HepG2 (cell line): ENCODE measurements around the gene NUP93. TPM values are rescaled to one million over a fixed set of nuclear protein-coding genes. Genes with fewer than 3 reads are reported as not detected.

Experiments
- E2F5 ChIP-seq: sonication (generic); formaldehyde crosslinking; conservative IDR thresholded peaks from 2 replicates; pipeline ENCODE4 v1.4.0; 2020; ENCODE audit warnings: missing genetic modification reagents
- FOSL1 ChIP-seq: sonication (generic); formaldehyde crosslinking; IDR thresholded peaks from 2 replicates; pipeline ENCODE4 v1.9.0; 2021; ENCODE audit warnings: missing genetic modification reagents, borderline replicate concordance
- KDM4B ChIP-seq: sonication (generic); formaldehyde crosslinking; IDR thresholded peaks from 2 replicates; pipeline ENCODE4 v1.4.0; 2020; ENCODE audit warnings: missing genetic modification reagents
- PRDM10 ChIP-seq: sonication (generic); formaldehyde crosslinking; IDR thresholded peaks from 2 replicates; pipeline ENCODE4 v1.4.0; 2020; ENCODE audit warnings: low read depth, missing genetic modification reagents
- PTBP1 ChIP-seq: fragments of 200-400 bp; formaldehyde crosslinking; IDR thresholded peaks from 2 replicates; pipeline ENCODE4 v1.6.1; 2018; ENCODE audit warnings: low read length, low read depth; ENCODE audit not compliant: poor library complexity, severe bottlenecking
- TFE3 ChIP-seq: IDR thresholded peaks from 2 replicates; pipeline ENCODE4 v1.6.1; 2016
- ZNF230 ChIP-seq: sonication (generic); formaldehyde crosslinking; IDR thresholded peaks from 2 replicates; pipeline ENCODE4 v1.4.0; 2020; ENCODE audit warnings: mild to moderate bottlenecking, missing genetic modification reagents
- ZNF510 ChIP-seq: sonication (generic); formaldehyde crosslinking; IDR thresholded peaks from 2 replicates; pipeline ENCODE4 v1.4.0; 2020; ENCODE audit warnings: low read depth, mild to moderate bottlenecking, missing genetic modification reagents
- ZNF691 ChIP-seq: sonication (generic); formaldehyde crosslinking; IDR thresholded peaks from 2 replicates; pipeline ENCODE4 v1.4.0; 2020; ENCODE audit warnings: missing genetic modification reagents, low read depth, mild to moderate bottlenecking, borderline replicate concordance
- ZNF790 ChIP-seq: sonication (generic); formaldehyde crosslinking; IDR thresholded peaks from 2 replicates; pipeline ENCODE4 v1.8.0; 2022; ENCODE audit warnings: missing genetic modification reagents, mild to moderate bottlenecking, borderline replicate concordance
- polyA plus RNA-seq, 8 experiments: library from polyadenylated mRNA; depleted of rRNA in 3 of 8; stranded (reverse) in 7 of 8; unstranded in 1 of 8; fragments of >200 nt; fragmentation: Illumina TruSeq in 4 of 8; extraction: Trizol in 4 of 8; gene quantifications; 2 replicates each; pipeline versions ENCODE4 v1.2.1 to v1.2.3, GENCODE V29; 2011 to 2016; ENCODE audit warnings: low read depth in 4 of 8, missing spikeins in 1 of 8, mixed read lengths in 1 of 8; ENCODE audit not compliant: insufficient read depth in 1 of 8
- total RNA-seq, 5 experiments: library from RNA; depleted of rRNA; stranded (reverse); fragments of >200 nt; fragmentation: Illumina TruSeq; extraction: Trizol; gene quantifications; 2 replicates each; pipeline ENCODE4 v1.2.3, GENCODE V29; 2016; ENCODE audit warnings: low read depth in 1 of 5
- TF ChIP-seq, protein P1 (sequence below): IDR thresholded peaks from 2 replicates; pipeline ENCODE4 v1.4.0; 2020; ENCODE audit warnings: mild to moderate bottlenecking, missing genetic modification reagents
- TF ChIP-seq, protein P2 (sequence below): sonication (generic); formaldehyde crosslinking; IDR thresholded peaks from 2 replicates; pipeline ENCODE4 v1.5.1; 2020; ENCODE audit warnings: missing genetic modification reagents, mild to moderate bottlenecking, borderline replicate concordance

The NUP93 gene
- total and polyA plus RNA-seq, 2 of the 13 experiments (the other 11 are each of a cell fraction or from before 2014, with no cell fraction given): 58.5 to 140 TPM

- no peak for TF ChIP-seq KDM4B (CRISPR knock-in tag)
- no peak for TF ChIP-seq ZNF510 (CRISPR knock-in tag)
- no peak for TF ChIP-seq PTBP1
- TF ChIP-seq, protein P1, sequence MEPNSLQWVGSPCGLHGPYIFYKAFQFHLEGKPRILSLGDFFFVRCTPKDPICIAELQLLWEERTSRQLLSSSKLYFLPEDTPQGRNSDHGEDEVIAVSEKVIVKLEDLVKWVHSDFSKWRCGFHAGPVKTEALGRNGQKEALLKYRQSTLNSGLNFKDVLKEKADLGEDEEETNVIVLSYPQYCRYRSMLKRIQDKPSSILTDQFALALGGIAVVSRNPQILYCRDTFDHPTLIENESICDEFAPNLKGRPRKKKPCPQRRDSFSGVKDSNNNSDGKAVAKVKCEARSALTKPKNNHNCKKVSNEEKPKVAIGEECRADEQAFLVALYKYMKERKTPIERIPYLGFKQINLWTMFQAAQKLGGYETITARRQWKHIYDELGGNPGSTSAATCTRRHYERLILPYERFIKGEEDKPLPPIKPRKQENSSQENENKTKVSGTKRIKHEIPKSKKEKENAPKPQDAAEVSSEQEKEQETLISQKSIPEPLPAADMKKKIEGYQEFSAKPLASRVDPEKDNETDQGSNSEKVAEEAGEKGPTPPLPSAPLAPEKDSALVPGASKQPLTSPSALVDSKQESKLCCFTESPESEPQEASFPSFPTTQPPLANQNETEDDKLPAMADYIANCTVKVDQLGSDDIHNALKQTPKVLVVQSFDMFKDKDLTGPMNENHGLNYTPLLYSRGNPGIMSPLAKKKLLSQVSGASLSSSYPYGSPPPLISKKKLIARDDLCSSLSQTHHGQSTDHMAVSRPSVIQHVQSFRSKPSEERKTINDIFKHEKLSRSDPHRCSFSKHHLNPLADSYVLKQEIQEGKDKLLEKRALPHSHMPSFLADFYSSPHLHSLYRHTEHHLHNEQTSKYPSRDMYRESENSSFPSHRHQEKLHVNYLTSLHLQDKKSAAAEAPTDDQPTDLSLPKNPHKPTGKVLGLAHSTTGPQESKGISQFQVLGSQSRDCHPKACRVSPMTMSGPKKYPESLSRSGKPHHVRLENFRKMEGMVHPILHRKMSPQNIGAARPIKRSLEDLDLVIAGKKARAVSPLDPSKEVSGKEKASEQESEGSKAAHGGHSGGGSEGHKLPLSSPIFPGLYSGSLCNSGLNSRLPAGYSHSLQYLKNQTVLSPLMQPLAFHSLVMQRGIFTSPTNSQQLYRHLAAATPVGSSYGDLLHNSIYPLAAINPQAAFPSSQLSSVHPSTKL (CRISPR knock-in tag): peak; percentile 73
- TF ChIP-seq ZNF790 (CRISPR knock-in tag): no peak
- no peak for TF ChIP-seq ZNF230 (CRISPR knock-in tag)
- no peak for TF ChIP-seq FOSL1
- 0 out of 2 replicates have a peak, but pooled peaks have one; percentile 29 for TF ChIP-seq TFE3 (CRISPR knock-in tag)
- TF ChIP-seq E2F5: no peak
- TF ChIP-seq, protein P2, sequence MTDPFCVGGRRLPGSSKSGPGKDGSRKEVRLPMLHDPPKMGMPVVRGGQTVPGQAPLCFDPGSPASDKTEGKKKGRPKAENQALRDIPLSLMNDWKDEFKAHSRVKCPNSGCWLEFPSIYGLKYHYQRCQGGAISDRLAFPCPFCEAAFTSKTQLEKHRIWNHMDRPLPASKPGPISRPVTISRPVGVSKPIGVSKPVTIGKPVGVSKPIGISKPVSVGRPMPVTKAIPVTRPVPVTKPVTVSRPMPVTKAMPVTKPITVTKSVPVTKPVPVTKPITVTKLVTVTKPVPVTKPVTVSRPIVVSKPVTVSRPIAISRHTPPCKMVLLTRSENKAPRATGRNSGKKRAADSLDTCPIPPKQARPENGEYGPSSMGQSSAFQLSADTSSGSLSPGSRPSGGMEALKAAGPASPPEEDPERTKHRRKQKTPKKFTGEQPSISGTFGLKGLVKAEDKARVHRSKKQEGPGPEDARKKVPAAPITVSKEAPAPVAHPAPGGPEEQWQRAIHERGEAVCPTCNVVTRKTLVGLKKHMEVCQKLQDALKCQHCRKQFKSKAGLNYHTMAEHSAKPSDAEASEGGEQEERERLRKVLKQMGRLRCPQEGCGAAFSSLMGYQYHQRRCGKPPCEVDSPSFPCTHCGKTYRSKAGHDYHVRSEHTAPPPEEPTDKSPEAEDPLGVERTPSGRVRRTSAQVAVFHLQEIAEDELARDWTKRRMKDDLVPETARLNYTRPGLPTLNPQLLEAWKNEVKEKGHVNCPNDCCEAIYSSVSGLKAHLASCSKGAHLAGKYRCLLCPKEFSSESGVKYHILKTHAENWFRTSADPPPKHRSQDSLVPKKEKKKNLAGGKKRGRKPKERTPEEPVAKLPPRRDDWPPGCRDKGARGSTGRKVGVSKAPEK: 0 out of 2 replicates have a peak, but pooled peaks have one; percentile 39
- TF ChIP-seq PRDM10: 0 out of 2 replicates have a peak, but pooled peaks have one; percentile 27
- TF ChIP-seq ZNF691 (CRISPR knock-in tag): 0 out of 2 replicates have a peak, but pooled peaks have one; percentile 34
Measured at GRCh38 chr16:56849690-56850680, 120.1 kb downstream of the NUP93 start (continued).
